Measurements from ENCODE around the gene LYST. TPM values are rescaled to one million over a fixed set of nuclear protein-coding genes. Genes with fewer than 3 reads are reported as not detected.
A peak's percentile ranks its signal among the peaks of the same experiment; 100 is the strongest.

Gene LYST
- total and polyA plus RNA-seq, 2 donors (not counting 3 experiments of a cell fraction or from before 2014, with no cell fraction given): 3.1 to 9.6 TPM

GRCh38 chr1:235650341-235651169 lies 216.2 kb downstream of the LYST start:
- H3K4me2 ChIP-seq (ENCODE audit: insufficient read depth, low read length): peak overlapping the region; percentile 57
- H4K20me1 ChIP-seq (replicated peaks; ENCODE audit: control insufficient read depth, extremely low read depth, insufficient read depth, low read length): no peaks in the 10 kb centered on the region
- peak overlapping the region in 2 of 3 experiments; percentile 7 to 16 for H3K4me3 ChIP-seq (replicated peaks in 1 of 3; ENCODE audit: insufficient read depth in 1 of 3, low read depth in 1 of 3, low read length in 3 of 3)
- CTCF ChIA-PET: interaction anchor here (1.0 kb wide), 1 partner anchor 132 kb away, joined by 3 read pairs; no protein-coding TSS in a partner anchor
- TF ChIP-seq EZH2 (IDR thresholded peaks at IDR 0.05; ENCODE audit: borderline replicate concordance, low read depth, low read length, severe bottlenecking): peak; percentile 98
- TF ChIP-seq CTCF (IDR thresholded peaks at IDR 0.05; ENCODE audit: extremely low read depth in 1 of 2, insufficient read depth in 1 of 2, low read depth in 1 of 2, low read length in 2 of 2): no peak
- POLR2A ChIA-PET: no interaction called here
- H3K36me3 ChIP-seq (ENCODE audit: control insufficient read depth in 2 of 2, extremely low read depth in 1 of 2, insufficient read depth in 2 of 2, low read length in 2 of 2): no peaks in the 10 kb centered on the region
- no peaks in the 10 kb centered on the region for H3K79me2 ChIP-seq (ENCODE audit: control insufficient read depth, insufficient read depth, low read length)
- dilution Hi-C loops (cut with MboI; ENCODE audit: extremely low pct_ligation_motif_present, low sequenced_read_pairs) (no loop called here), intact Hi-C loops (cut with micrococcal nuclease) (loop anchor here (5.0 kb wide), 2 partner anchors 87 to 138 kb away; no protein-coding TSS in a partner anchor)
- DNase-seq (ENCODE audit: low read depth, low spot score): no peak
- no peak overlapping the region for H3K27ac ChIP-seq (ENCODE audit: insufficient read depth, low read depth, low read length)
- H3K9ac ChIP-seq (replicated peaks; ENCODE audit: extremely low read depth, insufficient read depth, low read length): no peak overlapping the region
- FAIRE-seq: no peak
- BruUV-seq (replicated peaks): no TSS peak
- H3K9me3 ChIP-seq (replicated peaks; ENCODE audit: control insufficient read depth, insufficient read depth, low read length): no peaks in the 10 kb centered on the region
- H2AFZ ChIP-seq (ENCODE audit: low read depth, low read length): peak overlapping the region; percentile 39
- H3K4me1 ChIP-seq (ENCODE audit: control insufficient read depth, extremely low read depth, insufficient read depth, low read length): peaks cover 11% of the 10 kb centered on the region
- no peaks in the 10 kb centered on the region for H3K9me1 ChIP-seq (replicated peaks; ENCODE audit: control insufficient read depth, extremely low read depth, insufficient read depth, low read length)
- H3K27me3 ChIP-seq (ENCODE audit: control insufficient read depth in 2 of 2, insufficient read depth in 2 of 2, low read length in 2 of 2): peaks cover 30 to 52% of the 10 kb centered on the region in 2 experiments
